ENCODE measurements around the gene GDF2.

DNA sequence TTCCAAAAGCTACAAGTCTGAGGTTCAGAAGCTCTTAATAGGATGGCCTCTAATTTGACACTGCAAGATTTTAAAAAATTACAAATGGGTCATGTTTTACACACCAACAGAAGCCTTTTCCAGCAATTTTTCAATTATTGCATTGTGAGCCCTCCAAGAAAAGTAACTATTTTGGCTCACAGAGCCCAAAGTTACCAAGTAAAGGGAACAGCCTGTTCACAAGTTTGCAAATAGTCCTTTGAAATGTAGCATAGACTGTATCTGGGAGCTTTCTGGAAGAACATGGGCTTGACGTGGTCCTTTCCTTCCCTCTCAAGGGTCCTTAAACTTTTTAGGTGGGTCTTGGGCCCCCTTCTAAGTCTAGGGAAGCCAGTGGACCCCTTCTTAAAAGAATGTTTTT is 23.5 kb upstream of the GDF2 start:
- TF ChIP-seq, protein P1, sequence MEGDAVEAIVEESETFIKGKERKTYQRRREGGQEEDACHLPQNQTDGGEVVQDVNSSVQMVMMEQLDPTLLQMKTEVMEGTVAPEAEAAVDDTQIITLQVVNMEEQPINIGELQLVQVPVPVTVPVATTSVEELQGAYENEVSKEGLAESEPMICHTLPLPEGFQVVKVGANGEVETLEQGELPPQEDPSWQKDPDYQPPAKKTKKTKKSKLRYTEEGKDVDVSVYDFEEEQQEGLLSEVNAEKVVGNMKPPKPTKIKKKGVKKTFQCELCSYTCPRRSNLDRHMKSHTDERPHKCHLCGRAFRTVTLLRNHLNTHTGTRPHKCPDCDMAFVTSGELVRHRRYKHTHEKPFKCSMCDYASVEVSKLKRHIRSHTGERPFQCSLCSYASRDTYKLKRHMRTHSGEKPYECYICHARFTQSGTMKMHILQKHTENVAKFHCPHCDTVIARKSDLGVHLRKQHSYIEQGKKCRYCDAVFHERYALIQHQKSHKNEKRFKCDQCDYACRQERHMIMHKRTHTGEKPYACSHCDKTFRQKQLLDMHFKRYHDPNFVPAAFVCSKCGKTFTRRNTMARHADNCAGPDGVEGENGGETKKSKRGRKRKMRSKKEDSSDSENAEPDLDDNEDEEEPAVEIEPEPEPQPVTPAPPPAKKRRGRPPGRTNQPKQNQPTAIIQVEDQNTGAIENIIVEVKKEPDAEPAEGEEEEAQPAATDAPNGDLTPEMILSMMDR (IDR thresholded peaks at IDR 0.05; ENCODE audit: borderline replicate concordance, extremely low read depth, low read length, poor library complexity, severe bottlenecking): no peak
- no peak for TF ChIP-seq EZH2 (IDR thresholded peaks at IDR 0.05; ENCODE audit: borderline replicate concordance, low read depth, low read length, severe bottlenecking)

All from DND-41 (cell line).